SK-N-SH treated with all-trans-retinoic acid at 6 μM for 48 hours (cell line): Measurements from ENCODE around the gene TMEM151A.

ENCODE experiments used
- ARNTL ChIP-seq: fragments of 450-650 bp; formaldehyde crosslinking; IDR thresholded peaks from 2 replicates; pipeline ENCODE4 v1.5.0; 2020; ENCODE audit warnings: low read depth, mild to moderate bottlenecking, moderate library complexity, borderline replicate concordance
- CREB5 ChIP-seq: fragments of 250-450 bp; sonication (Bioruptor Pico); IDR thresholded peaks from 2 replicates; pipeline ENCODE4 v1.5.1; 2020; ENCODE audit warnings: low read depth, mild to moderate bottlenecking, moderate library complexity
- CSDC2 ChIP-seq: fragments of 250-450 bp; sonication (Bioruptor Pico); IDR thresholded peaks from 2 replicates; pipeline ENCODE4 v1.5.0; 2020; ENCODE audit warnings: mild to moderate bottlenecking, moderate library complexity
- CSRNP3 ChIP-seq: fragments of 250-450 bp; sonication (Bioruptor Pico); IDR thresholded peaks from 2 replicates; pipeline ENCODE4 v1.5.1; 2021; ENCODE audit warnings: mild to moderate bottlenecking, moderate library complexity
- PPARA ChIP-seq: fragments of 250-450 bp; sonication (Bioruptor Pico); IDR thresholded peaks from 2 replicates; pipeline ENCODE4 v1.5.0; 2020; ENCODE audit warnings: mild to moderate bottlenecking, borderline replicate concordance
- ZNF70 ChIP-seq: fragments of 450-650 bp; formaldehyde crosslinking; IDR thresholded peaks from 2 replicates; pipeline ENCODE4 v1.5.0; 2020; ENCODE audit warnings: mild to moderate bottlenecking, moderate library complexity
- ZNF8 ChIP-seq: fragments of 450-650 bp; formaldehyde crosslinking; IDR thresholded peaks from 2 replicates; pipeline ENCODE4 v1.5.0; 2020; ENCODE audit warnings: mild to moderate bottlenecking, moderate library complexity

GRCh38 chr11:66262696-66263095 lies 29.0 kb upstream of the TMEM151A start:
- TF ChIP-seq CSDC2 (CRISPR knock-in tag) (no peak), ZNF8 (CRISPR knock-in tag) (no peak), ZNF70 (CRISPR knock-in tag) (no peak), ARNTL (CRISPR knock-in tag) (no peak), PPARA (CRISPR knock-in tag) (no peak), CSRNP3 (CRISPR knock-in tag) (no peak), CREB5 (CRISPR knock-in tag) (no peak)
